Keratinocyte (primary cell): ENCODE results near the gene DIP2B. TPM values are rescaled to one million over a fixed set of nuclear protein-coding genes. Genes with fewer than 3 reads are reported as not detected.

Experiments used
- DNase-seq: peaks from one replicate; pipeline ENCODE4 v3.0.0-alpha.2; 2011; ENCODE audit warnings: low read depth, missing footprints, low spot score
- FAIRE-seq: peaks from 2 replicates; lab custom pipeline; 2011; peaks lifted over from hg19 to GRCh38; lab: Jason Lieb, UNC
- H2AFZ ChIP-seq: 2 replicates; pipeline ENCODE4 v1.6.0; 2012; ENCODE audit warnings: low read length, control low read depth, inconsistent platforms; ENCODE audit not compliant: control insufficient read depth
- H3K27ac ChIP-seq: 2 replicates; pipeline ENCODE4 v1.5.1; 2011; ENCODE audit warnings: low read length; ENCODE audit not compliant: control insufficient read depth, insufficient read depth
- H3K27me3 ChIP-seq: 3 replicates; pipeline ENCODE4 v1.6.0; 2011; ENCODE audit warnings: low read length; ENCODE audit not compliant: control insufficient read depth, insufficient read depth; ENCODE audit errors: extremely low read depth
- H3K36me3 ChIP-seq, 2 experiments: 2 replicates in 1 of 2; 3 replicates in 1 of 2; pipeline ENCODE4 v1.5.1; 2011; ENCODE audit warnings: low read length in 2 of 2, mild to moderate bottlenecking in 1 of 2; ENCODE audit not compliant: control insufficient read depth in 2 of 2, insufficient read depth in 2 of 2; ENCODE audit errors: extremely low read depth in 1 of 2
- H3K4me1 ChIP-seq: 3 replicates; pipeline ENCODE4 v1.5.1; 2011; ENCODE audit warnings: low read length; ENCODE audit not compliant: control insufficient read depth, insufficient read depth; ENCODE audit errors: extremely low read depth
- H3K4me2 ChIP-seq: 3 replicates; pipeline ENCODE4 v1.6.0; 2011; ENCODE audit warnings: low read depth, low read length; ENCODE audit not compliant: control insufficient read depth, insufficient read depth; ENCODE audit errors: extremely low read depth
- H3K4me3 ChIP-seq, 3 experiments: fragments of 200-600 bp in 1 of 3; sonication (generic) in 1 of 3; 2 replicates in 2 of 3; 3 replicates in 1 of 3; pipeline ENCODE4 v1.5.1; 2011 to 2016; ENCODE audit warnings: low read length in 3 of 3, mild to moderate bottlenecking in 3 of 3, control low read depth in 2 of 3, inconsistent platforms in 1 of 3, low read depth in 1 of 3, mixed read lengths in 1 of 3, mixed run types in 1 of 3, moderate library complexity in 1 of 3; ENCODE audit not compliant: control insufficient read depth in 2 of 3, insufficient read depth in 2 of 3; ENCODE audit errors: extremely low read depth in 1 of 3
- H3K79me2 ChIP-seq: 2 replicates; pipeline ENCODE4 v1.6.0; 2012; ENCODE audit warnings: low read length; ENCODE audit not compliant: control insufficient read depth, insufficient read depth
- H3K9ac ChIP-seq: 3 replicates; pipeline ENCODE4 v1.6.0; 2011; ENCODE audit warnings: low read length; ENCODE audit not compliant: control insufficient read depth, insufficient read depth; ENCODE audit errors: extremely low read depth
- H3K9me1 ChIP-seq: 3 replicates; pipeline ENCODE4 v1.6.0; 2011; ENCODE audit warnings: low read length; ENCODE audit not compliant: control insufficient read depth, insufficient read depth; ENCODE audit errors: extremely low read depth
- H3K9me3 ChIP-seq: 2 replicates; pipeline ENCODE4 v1.5.1; 2012; ENCODE audit warnings: low read depth, low read length; ENCODE audit not compliant: control insufficient read depth
- H4K20me1 ChIP-seq: 3 replicates; pipeline ENCODE4 v1.6.0; 2011; ENCODE audit warnings: low read length; ENCODE audit not compliant: control insufficient read depth, insufficient read depth; ENCODE audit errors: extremely low read depth
- CTCF ChIP-seq, 3 experiments: IDR thresholded peaks in 1 of 3; conservative IDR thresholded peaks in 1 of 3; optimal IDR thresholded peaks in 1 of 3; 2 replicates in 2 of 3; 3 replicates in 1 of 3; pipeline versions ENCODE3 to v1.5.1; 2011; ENCODE audit warnings: low read length in 3 of 3, mild to moderate bottlenecking in 3 of 3, moderate library complexity in 2 of 3, control low read depth in 1 of 3, inconsistent platforms in 1 of 3; ENCODE audit not compliant: insufficient read depth in 2 of 3; ENCODE audit errors: extremely low read depth in 1 of 3
- EZH2 ChIP-seq: IDR thresholded peaks from one replicate; pipeline ENCODE4 v1.6.1; 2012; ENCODE audit warnings: inconsistent platforms, mild to moderate bottlenecking, low read length, moderate library complexity
- dilution Hi-C: fragments of 300-500 bp; cut with MboI; formaldehyde crosslinking; loops from one replicate; pipeline ENCODE4 v1.7.0; 2020; ENCODE audit warnings: low sequenced_read_pairs; ENCODE audit not compliant: extremely low pct_ligation_motif_present
- polyA plus RNA-seq, 5 experiments: library from polyadenylated mRNA; depleted of rRNA in 3 of 5; stranded (reverse) in 3 of 5; stranded (forward) in 1 of 5; unstranded in 1 of 5; fragments of >200 nt; gene quantifications; 1 replicate in 1 of 5; 2 replicates in 3 of 5; 3 replicates in 1 of 5; pipeline versions ENCODE4 v1.2.1 to v1.2.3, GENCODE V29; 2011 to 2012; ENCODE audit warnings: missing spikeins in 2 of 5, low read depth in 1 of 5, low replicate concordance in 1 of 5

The DIP2B gene
- polyA plus RNA-seq, 1 donor (not counting 4 experiments of a cell fraction or from before 2014, with no cell fraction given), result 30.2 TPM

DNA sequence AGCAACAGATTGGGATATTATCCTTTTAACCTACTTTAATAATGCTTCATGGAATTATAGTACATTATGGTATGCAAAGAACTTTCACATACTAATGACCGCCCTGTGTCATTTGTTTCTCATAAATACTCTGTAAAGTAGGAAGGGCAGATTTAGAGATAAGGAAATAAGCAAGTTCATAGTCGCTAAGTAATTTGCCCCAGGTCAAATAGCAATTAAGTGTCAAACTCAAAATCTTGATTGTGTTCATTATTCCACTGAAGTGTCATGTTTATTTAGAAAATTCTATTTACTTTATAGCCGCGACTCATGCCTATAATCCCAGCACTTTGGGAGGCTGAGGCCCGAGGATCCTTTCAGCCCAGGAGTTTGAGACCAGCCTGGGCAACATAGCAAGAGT lies 160.4 kb downstream of the DIP2B start:
- Histone ChIP-seq H3K79me2 (no peaks in the 10 kb centered on the region), H3K9me1 (no peaks in the 10 kb centered on the region), H3K27me3 (no peaks in the 10 kb centered on the region), H3K27ac (no peak overlapping the region), H2AFZ (no peak overlapping the region), H3K4me3 (no peak overlapping the region), H3K4me1 (peaks cover 3% of the 10 kb centered on the region), H3K36me3 (peaks cover under 1 to 4% of the 10 kb centered on the region in 2 experiments), H3K9me3 (no peaks in the 10 kb centered on the region), H3K4me2 (no peak overlapping the region), H4K20me1 (peaks cover 3% of the 10 kb centered on the region), H3K9ac (no peak overlapping the region)
- DNase-seq (no peak), FAIRE-seq (no peak)
- dilution Hi-C loops, result no loop called here
- TF ChIP-seq CTCF (optimal IDR thresholded peaks at IDR 0.05 in 1 of 3, IDR thresholded peaks at IDR 0.05 in 1 of 3, conservative IDR thresholded peaks at IDR 0.05 in 1 of 3; ENCODE audit: extremely low read depth in 1 of 3, insufficient read depth in 2 of 3, low read length in 3 of 3) (no peak), EZH2 (no peak)

DNA sequence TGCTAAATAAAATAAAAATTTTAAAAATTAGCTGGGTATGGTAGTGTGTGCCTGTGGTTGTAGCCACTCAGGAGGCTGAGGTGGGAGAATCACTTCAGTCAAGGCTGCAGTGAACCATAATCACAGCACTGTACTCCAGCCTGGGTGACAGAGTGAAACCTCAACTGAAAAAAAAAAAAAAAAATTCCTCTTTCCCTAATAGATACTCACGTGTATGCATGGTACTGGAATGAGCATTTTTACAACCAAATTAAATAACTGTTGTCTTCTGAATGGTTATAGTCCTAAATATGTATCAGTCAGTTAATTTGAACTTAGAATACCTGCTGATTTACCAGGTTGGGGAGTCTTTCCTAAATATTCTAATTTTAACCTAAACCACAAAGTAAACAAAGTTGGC lies 160.8 kb downstream of the DIP2B start:
- no peak overlapping the region for H3K27ac ChIP-seq
- TF ChIP-seq EZH2 (no peak), CTCF (optimal IDR thresholded peaks at IDR 0.05 in 1 of 3, IDR thresholded peaks at IDR 0.05 in 1 of 3, conservative IDR thresholded peaks at IDR 0.05 in 1 of 3; ENCODE audit: extremely low read depth in 1 of 3, insufficient read depth in 2 of 3, low read length in 3 of 3) (no peak)
- H2AFZ ChIP-seq, result no peak overlapping the region
- no peaks in the 10 kb centered on the region for H3K79me2 ChIP-seq
- DNase-seq (no peak), FAIRE-seq (no peak)
- peaks cover 3% of the 10 kb centered on the region for H4K20me1 ChIP-seq
- no peak overlapping the region for H3K4me3 ChIP-seq
- H3K27me3 ChIP-seq, result no peaks in the 10 kb centered on the region
- dilution Hi-C loops, result no loop called here
- no peak overlapping the region for H3K9ac ChIP-seq
- H3K4me1 ChIP-seq, result peaks cover 3% of the 10 kb centered on the region
- H3K4me2 ChIP-seq, result no peak overlapping the region
- no peaks in the 10 kb centered on the region for H3K9me3 ChIP-seq
- no peaks in the 10 kb centered on the region for H3K9me1 ChIP-seq
- peaks cover 0 to 3% of the 10 kb centered on the region in 2 experiments for H3K36me3 ChIP-seq
